WTC11 (cell line): ENCODE data around the gene PTER. TPM values are rescaled to one million over a fixed set of nuclear protein-coding genes. Genes with fewer than 3 reads are reported as not detected.

Source experiments
- ATAC-seq: fragments of 200-7000 bp; cut with Tn5 transposase; 2 replicates; pipeline ENCODE4 v1.10.0; 2021; ENCODE audit warnings: mild to moderate bottlenecking, moderate library complexity
- CTCF ChIA-PET: fragments of 300-600 bp; sonication (Branson Sonifier 250); formaldehyde crosslinking; loops from one replicate; lab custom pipeline; 2021; ENCODE audit warnings: antibody characterized with exemption; lab: Charles Lee
- POLR2A ChIA-PET: fragments of 350-600 bp; sonication (Branson Sonifier 250); formaldehyde crosslinking; loops from one replicate; lab custom pipeline; 2021; ENCODE audit warnings: antibody characterized with exemption; lab: Charles Lee
- DNase-seq: peaks from one replicate; pipeline ENCODE4 v3.0.0; 2021; ENCODE audit warnings: low spot score
- H3K27ac Mint-ChIP-seq: 2 replicates; pipeline ENCODE4 v1.8.0; 2021; ENCODE audit warnings: mixed read lengths
- H3K27me3 Mint-ChIP-seq: 2 replicates; pipeline ENCODE4 v1.8.0; 2021; ENCODE audit warnings: low read depth, mild to moderate bottlenecking, moderate library complexity, mixed read lengths
- H3K36me3 Mint-ChIP-seq: 2 replicates; pipeline ENCODE4 v1.8.0; 2021; ENCODE audit warnings: mixed read lengths
- H3K4me1 Mint-ChIP-seq: 2 replicates; pipeline ENCODE4 v1.8.0; 2022; ENCODE audit warnings: mixed read lengths
- H3K4me3 Mint-ChIP-seq: 2 replicates; pipeline ENCODE4 v1.8.0; 2021; ENCODE audit warnings: mild to moderate bottlenecking, moderate library complexity, mixed read lengths
- H3K9me3 Mint-ChIP-seq: 2 replicates; pipeline ENCODE4 v1.8.0; 2021; ENCODE audit warnings: mixed read lengths
- ARID4B ChIP-seq: sonication (generic); formaldehyde crosslinking; IDR thresholded peaks from 2 replicates; pipeline ENCODE4 v1.8.0; 2023; ENCODE audit warnings: missing genetic modification reagents, mild to moderate bottlenecking, borderline replicate concordance
- ATF1 ChIP-seq: sonication (generic); formaldehyde crosslinking; IDR thresholded peaks from 2 replicates; pipeline ENCODE4 v1.8.1; 2023; ENCODE audit warnings: mild to moderate bottlenecking, moderate library complexity, missing genetic modification reagents
- E2F4 ChIP-seq: sonication (generic); formaldehyde crosslinking; IDR thresholded peaks from 2 replicates; pipeline ENCODE4 v1.8.1; 2022; ENCODE audit warnings: low read depth, mild to moderate bottlenecking, moderate library complexity, missing genetic modification reagents, borderline replicate concordance
- EMX1 ChIP-seq: fragments of 250-450 bp; sonication (Bioruptor Pico); IDR thresholded peaks from 2 replicates; pipeline ENCODE4 v1.8.0; 2021; ENCODE audit warnings: mild to moderate bottlenecking
- FOXJ3 ChIP-seq: sonication (generic); formaldehyde crosslinking; IDR thresholded peaks from 2 replicates; pipeline ENCODE4 v1.9.0; 2021; ENCODE audit warnings: missing genetic modification reagents, mild to moderate bottlenecking, borderline replicate concordance
- HMGXB4 ChIP-seq: sonication (generic); formaldehyde crosslinking; IDR thresholded peaks from 2 replicates; pipeline ENCODE4 v1.8.1; 2023; ENCODE audit warnings: mild to moderate bottlenecking, moderate library complexity, missing genetic modification reagents
- KAT7 ChIP-seq: sonication (generic); formaldehyde crosslinking; IDR thresholded peaks from 2 replicates; pipeline ENCODE4 v1.8.1; 2023; ENCODE audit warnings: missing genetic modification reagents, mild to moderate bottlenecking, borderline replicate concordance
- NR2C2 ChIP-seq: sonication (generic); formaldehyde crosslinking; IDR thresholded peaks from 2 replicates; pipeline ENCODE4 v1.8.0; 2022; ENCODE audit warnings: mild to moderate bottlenecking, missing genetic modification reagents
- SMAD4 ChIP-seq: sonication (generic); formaldehyde crosslinking; IDR thresholded peaks from 2 replicates; pipeline ENCODE4 v1.8.0; 2022; ENCODE audit warnings: mild to moderate bottlenecking, missing genetic modification reagents
- STAT6 ChIP-seq: sonication (generic); formaldehyde crosslinking; conservative IDR thresholded peaks from 2 replicates; pipeline ENCODE4 v1.8.1; 2023; ENCODE audit warnings: mild to moderate bottlenecking, low read depth, missing genetic modification reagents, moderate library complexity
- TEAD4 ChIP-seq: sonication (generic); formaldehyde crosslinking; IDR thresholded peaks from 2 replicates; pipeline ENCODE4 v1.8.0; 2022; ENCODE audit warnings: mild to moderate bottlenecking, missing genetic modification reagents
- ZMAT4 ChIP-seq: fragments of 250-450 bp; sonication (Bioruptor Pico); IDR thresholded peaks from 2 replicates; pipeline ENCODE4 v1.9.0; 2021; ENCODE audit warnings: mild to moderate bottlenecking
- ZNF219 ChIP-seq: sonication (generic); formaldehyde crosslinking; IDR thresholded peaks from 2 replicates; pipeline ENCODE4 v1.8.0; 2023; ENCODE audit warnings: missing genetic modification reagents, mild to moderate bottlenecking, borderline replicate concordance
- total RNA-seq: library from RNA; stranded (reverse); gene quantifications from 3 replicates; pipeline ENCODE4 v1.2.3, GENCODE V29; 2021
- TF ChIP-seq, protein P1 (sequence below): sonication (generic); formaldehyde crosslinking; IDR thresholded peaks from 2 replicates; pipeline ENCODE4 v1.8.1; 2022; ENCODE audit warnings: mild to moderate bottlenecking, missing genetic modification reagents, moderate library complexity, borderline replicate concordance
- TF ChIP-seq, protein P2 (sequence below): sonication (generic); formaldehyde crosslinking; IDR thresholded peaks from 2 replicates; pipeline ENCODE4 v1.8.0; 2022; ENCODE audit warnings: mild to moderate bottlenecking, missing genetic modification reagents

PTER gene
- total RNA-seq, 1 experiment from 2014 or later = 7.4 TPM

DNA sequence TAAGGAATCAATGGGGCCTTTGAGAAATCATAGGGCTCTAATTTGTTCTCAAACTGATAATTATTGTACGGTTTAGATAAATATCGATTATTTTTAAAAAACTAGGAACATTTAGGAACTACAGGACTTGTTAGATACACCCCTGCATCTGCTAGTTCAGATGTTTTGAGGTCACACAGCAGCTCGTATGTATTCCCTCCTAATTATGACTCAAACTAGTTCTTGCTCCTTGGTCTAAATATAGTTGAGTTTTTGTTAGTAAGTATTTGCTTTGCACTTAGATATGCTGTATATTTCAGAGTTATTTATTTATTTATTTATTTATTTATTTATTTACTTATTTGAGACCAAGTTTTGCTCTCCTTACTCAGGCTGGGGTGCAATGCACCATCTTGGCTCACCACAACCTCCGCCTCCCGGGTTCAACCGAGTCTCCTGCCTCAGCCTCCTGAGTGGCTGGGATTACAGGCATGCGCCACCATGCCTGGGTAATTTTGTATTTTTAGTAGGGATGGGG is 22.7 kb downstream of the PTER start (continued):
- TF ChIP-seq STAT6 (CRISPR knock-in tag) (no peak), HMGXB4 (CRISPR knock-in tag) (no peak)

GRCh38 chr10:16466001-16466400 is 29.2 kb downstream of the PTER start:
- CTCF ChIA-PET = no interaction called here
- Mint-ChIP-seq H3K4me1 (no peaks in the 10 kb centered on the region), H3K9me3 (peaks cover 4% of the 10 kb centered on the region)

GRCh38 chr10:16470747-16471146 is 33.9 kb downstream of the PTER start:
- H3K9me3 Mint-ChIP-seq = no peaks in the 10 kb centered on the region
- CTCF ChIA-PET = no interaction called here
- no peaks in the 10 kb centered on the region for H3K36me3 Mint-ChIP-seq
- TF ChIP-seq ARID4B = no peak
- TF ChIP-seq ZNF219 (CRISPR knock-in tag) = no peak
- no peak for TF ChIP-seq EMX1 (CRISPR knock-in tag)
- no peak for TF ChIP-seq NR2C2 (CRISPR knock-in tag)
- no peak for TF ChIP-seq ZMAT4 (CRISPR knock-in tag)
- no peak for TF ChIP-seq TEAD4 (CRISPR knock-in tag)

More at GRCh38 chr10:16466001-16466400, 29.2 kb downstream of the PTER start:
- no peak for DNase-seq
- POLR2A ChIA-PET = no interaction called here
- no peak for TF ChIP-seq E2F4 (CRISPR knock-in tag)
- TF ChIP-seq HMGXB4 (CRISPR knock-in tag) = no peak
- no peak for TF ChIP-seq SMAD4
- no peak for TF ChIP-seq TEAD4 (CRISPR knock-in tag)
- TF ChIP-seq, protein P1, sequence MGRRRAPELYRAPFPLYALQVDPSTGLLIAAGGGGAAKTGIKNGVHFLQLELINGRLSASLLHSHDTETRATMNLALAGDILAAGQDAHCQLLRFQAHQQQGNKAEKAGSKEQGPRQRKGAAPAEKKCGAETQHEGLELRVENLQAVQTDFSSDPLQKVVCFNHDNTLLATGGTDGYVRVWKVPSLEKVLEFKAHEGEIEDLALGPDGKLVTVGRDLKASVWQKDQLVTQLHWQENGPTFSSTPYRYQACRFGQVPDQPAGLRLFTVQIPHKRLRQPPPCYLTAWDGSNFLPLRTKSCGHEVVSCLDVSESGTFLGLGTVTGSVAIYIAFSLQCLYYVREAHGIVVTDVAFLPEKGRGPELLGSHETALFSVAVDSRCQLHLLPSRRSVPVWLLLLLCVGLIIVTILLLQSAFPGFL (CRISPR knock-in tag) = no peak
- TF ChIP-seq, protein P2, sequence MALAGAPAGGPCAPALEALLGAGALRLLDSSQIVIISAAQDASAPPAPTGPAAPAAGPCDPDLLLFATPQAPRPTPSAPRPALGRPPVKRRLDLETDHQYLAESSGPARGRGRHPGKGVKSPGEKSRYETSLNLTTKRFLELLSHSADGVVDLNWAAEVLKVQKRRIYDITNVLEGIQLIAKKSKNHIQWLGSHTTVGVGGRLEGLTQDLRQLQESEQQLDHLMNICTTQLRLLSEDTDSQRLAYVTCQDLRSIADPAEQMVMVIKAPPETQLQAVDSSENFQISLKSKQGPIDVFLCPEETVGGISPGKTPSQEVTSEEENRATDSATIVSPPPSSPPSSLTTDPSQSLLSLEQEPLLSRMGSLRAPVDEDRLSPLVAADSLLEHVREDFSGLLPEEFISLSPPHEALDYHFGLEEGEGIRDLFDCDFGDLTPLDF = no peak
- no peak for TF ChIP-seq FOXJ3
- no peak for TF ChIP-seq ATF1
- no peak for TF ChIP-seq KAT7 (CRISPR knock-in tag)
- no peak overlapping the region for H3K4me3 Mint-ChIP-seq
- no peak overlapping the region for H3K27ac Mint-ChIP-seq
- H3K36me3 Mint-ChIP-seq = peaks cover 4% of the 10 kb centered on the region; the same call in 1 of the 2 replicates
- no peak for ATAC-seq
- no peaks in the 10 kb centered on the region for H3K27me3 Mint-ChIP-seq

More at GRCh38 chr10:16470747-16471146, 33.9 kb downstream of the PTER start:
- no peak overlapping the region for H3K4me3 Mint-ChIP-seq
- no peaks in the 10 kb centered on the region for H3K4me1 Mint-ChIP-seq
- POLR2A ChIA-PET = no interaction called here
- no peak for ATAC-seq
- no peaks in the 10 kb centered on the region for H3K27me3 Mint-ChIP-seq
- no peak for DNase-seq
- no peak overlapping the region for H3K27ac Mint-ChIP-seq
